Measurements from ENCODE around the gene THBS3. TPM values are rescaled to one million over a fixed set of nuclear protein-coding genes. Genes with fewer than 3 reads are reported as not detected.
"Not testable (repeated sequence)": the region's sequence is repeated elsewhere in the genome, so short reads cannot be mapped to it uniquely, and the experiment has no call there.

THBS3 gene
- total RNA-seq, 1 experiment from 2014 or later = 33.0 TPM

- Mint-ChIP-seq H3K27me3 (ENCODE audit: insufficient read depth, unreplicated experiment) (no peaks in the 10 kb centered on the region), H3K9me3 (ENCODE audit: unreplicated experiment) (no peaks in the 10 kb centered on the region), H3K4me3 (ENCODE audit: unreplicated experiment) (no peak overlapping the region), H3K4me1 (ENCODE audit: insufficient read depth, unreplicated experiment) (peaks cover 32% of the 10 kb centered on the region), H3K36me3 (ENCODE audit: insufficient read depth, unreplicated experiment) (peaks cover 39% of the 10 kb centered on the region), H3K27ac (ENCODE audit: low read depth, unreplicated experiment) (no peak overlapping the region)
- no TSS peak for BruUV-seq (replicated peaks)
- DNase-seq (ENCODE audit: unreplicated experiment) = no peak
- intact Hi-C loops (cut with micrococcal nuclease) = no loop called here
- TF ChIP-seq, protein P1, sequence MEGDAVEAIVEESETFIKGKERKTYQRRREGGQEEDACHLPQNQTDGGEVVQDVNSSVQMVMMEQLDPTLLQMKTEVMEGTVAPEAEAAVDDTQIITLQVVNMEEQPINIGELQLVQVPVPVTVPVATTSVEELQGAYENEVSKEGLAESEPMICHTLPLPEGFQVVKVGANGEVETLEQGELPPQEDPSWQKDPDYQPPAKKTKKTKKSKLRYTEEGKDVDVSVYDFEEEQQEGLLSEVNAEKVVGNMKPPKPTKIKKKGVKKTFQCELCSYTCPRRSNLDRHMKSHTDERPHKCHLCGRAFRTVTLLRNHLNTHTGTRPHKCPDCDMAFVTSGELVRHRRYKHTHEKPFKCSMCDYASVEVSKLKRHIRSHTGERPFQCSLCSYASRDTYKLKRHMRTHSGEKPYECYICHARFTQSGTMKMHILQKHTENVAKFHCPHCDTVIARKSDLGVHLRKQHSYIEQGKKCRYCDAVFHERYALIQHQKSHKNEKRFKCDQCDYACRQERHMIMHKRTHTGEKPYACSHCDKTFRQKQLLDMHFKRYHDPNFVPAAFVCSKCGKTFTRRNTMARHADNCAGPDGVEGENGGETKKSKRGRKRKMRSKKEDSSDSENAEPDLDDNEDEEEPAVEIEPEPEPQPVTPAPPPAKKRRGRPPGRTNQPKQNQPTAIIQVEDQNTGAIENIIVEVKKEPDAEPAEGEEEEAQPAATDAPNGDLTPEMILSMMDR (IDR thresholded peaks at IDR 0.05; ENCODE audit: unreplicated experiment) = no peak
- CTCF ChIA-PET = interaction anchor here (0.6 to 14.5 kb wide), 15 partner anchors 27 to 117 kb away, joined by 3 to 380 read pairs (median 8); partner anchors contain the start of gene EFNA1
- POLR2A ChIA-PET = interaction anchor here (0.6 to 2.4 kb wide), 8 partner anchors 10 to 401 kb away, joined by 3 to 10 read pairs (median 4); partner anchors contain the start of gene DPM3
These were observed 38.2 kb downstream of the THBS3 start for GRCh38 chr1:155169541-155169940.

GRCh38 chr1:155168456-155169210 lies 39.1 kb downstream of the THBS3 start:
- Mint-ChIP-seq H3K4me3 (ENCODE audit: unreplicated experiment) (no peak overlapping the region), H3K27me3 (ENCODE audit: insufficient read depth, unreplicated experiment) (no peaks in the 10 kb centered on the region), H3K27ac (ENCODE audit: low read depth, unreplicated experiment) (no peak overlapping the region), H3K4me1 (ENCODE audit: insufficient read depth, unreplicated experiment) (peaks cover 26% of the 10 kb centered on the region), H3K9me3 (ENCODE audit: unreplicated experiment) (no peaks in the 10 kb centered on the region), H3K36me3 (ENCODE audit: insufficient read depth, unreplicated experiment) (peaks cover 39% of the 10 kb centered on the region)
- no peak for DNase-seq (ENCODE audit: unreplicated experiment)
- ChIA-PET POLR2A (interaction anchor here (0.7 to 2.4 kb wide), 12 partner anchors 9 to 132 kb away, joined by 3 to 12 read pairs (median 5); partner anchors contain the start of genes DPM3 and MTX1), CTCF (interaction anchor here (0.6 to 14.5 kb wide), 29 partner anchors 9 to 1256 kb away, joined by 3 to 380 read pairs (median 6); partner anchors contain the start of gene EFNA1)
- TF ChIP-seq, protein P1 (IDR thresholded peaks at IDR 0.05; ENCODE audit: unreplicated experiment) = no peak
- no TSS peak for BruUV-seq (replicated peaks)
- intact Hi-C loops (cut with micrococcal nuclease) = no loop called here

DNA sequence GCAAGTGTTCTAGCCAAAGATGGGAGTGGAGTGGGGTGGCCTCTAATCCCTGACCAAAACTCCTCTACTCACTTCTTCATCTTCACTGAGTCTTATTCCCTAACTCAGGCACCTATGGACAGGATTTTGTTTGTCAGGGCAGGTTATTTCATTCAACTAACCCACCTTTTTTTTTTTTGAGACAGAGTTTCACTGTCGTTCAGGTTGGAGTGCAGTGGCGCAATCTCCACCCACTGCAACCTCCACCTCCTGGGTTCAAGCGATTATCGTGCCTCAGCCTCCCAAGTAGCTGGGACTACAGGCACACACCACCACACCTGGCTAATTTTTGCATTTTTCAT lies 39.6 kb downstream of the THBS3 start:
- DNase-seq (ENCODE audit: unreplicated experiment); H3K27me3 Mint-ChIP-seq (ENCODE audit: insufficient read depth, unreplicated experiment); BruUV-seq (replicated peaks); H3K27ac Mint-ChIP-seq (ENCODE audit: low read depth, unreplicated experiment); H3K4me3 Mint-ChIP-seq (ENCODE audit: unreplicated experiment); H3K9me3 Mint-ChIP-seq (ENCODE audit: unreplicated experiment); intact Hi-C loops (cut with micrococcal nuclease): not testable (repeated sequence)
- POLR2A ChIA-PET = interaction anchor here (0.7 to 2.4 kb wide), 9 partner anchors 14 to 77 kb away, joined by 3 to 12 read pairs (median 7); partner anchors contain the start of genes DPM3 and MTX1
- CTCF ChIA-PET = interaction anchor here (0.6 to 14.5 kb wide), 32 partner anchors 9 to 1119 kb away, joined by 3 to 380 read pairs (median 6); partner anchors contain the start of gene EFNA1
- peaks cover 21% of the 10 kb centered on the region for H3K4me1 Mint-ChIP-seq (ENCODE audit: insufficient read depth, unreplicated experiment)
- H3K36me3 Mint-ChIP-seq (ENCODE audit: insufficient read depth, unreplicated experiment) = peaks cover 36% of the 10 kb centered on the region

GRCh38 chr1:155167166-155168104 lies 40.3 kb downstream of the THBS3 start:
- intact Hi-C loops (cut with micrococcal nuclease) = loop anchor here (1.0 kb wide), 2 partner anchors 40 to 73 kb away; partner anchors contain the start of gene EFNA1
- no TSS peak for BruUV-seq (replicated peaks)
- H3K9me3 Mint-ChIP-seq (ENCODE audit: unreplicated experiment) = no peaks in the 10 kb centered on the region
- ChIA-PET POLR2A (interaction anchor here (0.6 to 2.4 kb wide), 14 partner anchors 13 to 119 kb away, joined by 3 to 12 read pairs (median 4); partner anchors contain the start of gene DPM3), CTCF (interaction anchor here (0.6 to 14.5 kb wide), 34 partner anchors 10 to 1294 kb away, joined by 3 to 380 read pairs (median 5); partner anchors contain the start of gene EFNA1)
- no peak overlapping the region for H3K27ac Mint-ChIP-seq (ENCODE audit: low read depth, unreplicated experiment)
- TF ChIP-seq, protein P1 (IDR thresholded peaks at IDR 0.05; ENCODE audit: unreplicated experiment) = peak; percentile 98
- H3K36me3 Mint-ChIP-seq (ENCODE audit: insufficient read depth, unreplicated experiment) = peaks cover 33% of the 10 kb centered on the region
- peak; percentile 96 for DNase-seq (ENCODE audit: unreplicated experiment)
- peaks cover 21% of the 10 kb centered on the region for H3K4me1 Mint-ChIP-seq (ENCODE audit: insufficient read depth, unreplicated experiment)
- no peaks in the 10 kb centered on the region for H3K27me3 Mint-ChIP-seq (ENCODE audit: insufficient read depth, unreplicated experiment)
- peak overlapping the region; percentile 30 for H3K4me3 Mint-ChIP-seq (ENCODE audit: unreplicated experiment)

Data from MCF 10A (cell line).